CD14-positive monocyte (primary cell): Measurements from ENCODE around the gene CCNY. TPM values are rescaled to one million over a fixed set of nuclear protein-coding genes. Genes with fewer than 3 reads are reported as not detected.

Source experiments
- DNase-seq, 3 donors: peaks; one replicate each; pipeline ENCODE4 v3.0.0-alpha.2; 2011 to 2022
- H2AFZ ChIP-seq: 2 replicates; pipeline ENCODE4 v1.6.0; 2012; ENCODE audit warnings: mild to moderate bottlenecking, low read depth, low read length, inconsistent platforms; ENCODE audit not compliant: insufficient read depth, poor library complexity, severe bottlenecking
- H3K27ac ChIP-seq, 2 donors: 1 replicate in 1 of 2; 2 replicates in 1 of 2; pipeline ENCODE4 v1.5.1; 2012 to 2013; ENCODE audit warnings: low read length in 2 of 2, control low read depth in 1 of 2, inconsistent platforms in 1 of 2, low read depth in 1 of 2, mild to moderate bottlenecking in 1 of 2
- H3K27me3 ChIP-seq, 2 donors: one replicate each; pipeline versions ENCODE4 v1.6.0 to v1.6.1; 2011 to 2013; ENCODE audit warnings: low read length in 2 of 2; ENCODE audit not compliant: control insufficient read depth in 2 of 2, insufficient read depth in 2 of 2
- H3K36me3 ChIP-seq, 2 donors: replicated peaks in 1 of 2; 1 replicate in 1 of 2; 2 replicates in 1 of 2; pipeline versions ENCODE4 v1.5.1 to v1.6.1; 2012 to 2013; ENCODE audit warnings: low read length in 2 of 2, control low read depth in 1 of 2, inconsistent platforms in 1 of 2, mild to moderate bottlenecking in 1 of 2; ENCODE audit not compliant: insufficient read depth in 2 of 2, control insufficient read depth in 1 of 2
- H3K4me1 ChIP-seq, 2 donors: 1 replicate in 1 of 2; 2 replicates in 1 of 2; pipeline versions ENCODE4 v1.5.1 to v1.6.1; 2012 to 2013; ENCODE audit warnings: low read length in 2 of 2, control low read depth in 1 of 2, inconsistent platforms in 1 of 2, mild to moderate bottlenecking in 1 of 2, moderate library complexity in 1 of 2; ENCODE audit not compliant: insufficient read depth in 2 of 2, control insufficient read depth in 1 of 2
- H3K4me2 ChIP-seq: replicated peaks from 2 replicates; pipeline ENCODE3; 2012; ENCODE audit warnings: low read length, moderate library complexity, mild to moderate bottlenecking; ENCODE audit not compliant: poor library complexity, severe bottlenecking; ENCODE audit errors: extremely low read depth
- H3K4me3 ChIP-seq, 3 experiments: fragments of 200-600 bp in 1 of 3; sonication (generic) in 1 of 3; replicated peaks in 1 of 3; 1 replicate in 2 of 3; 2 replicates in 1 of 3; pipeline ENCODE4 v1.5.1; 2011 to 2013; ENCODE audit warnings: low read length in 3 of 3, mild to moderate bottlenecking in 3 of 3, control low read depth in 2 of 3, low read depth in 2 of 3, inconsistent platforms in 1 of 3, moderate library complexity in 1 of 3
- H3K79me2 ChIP-seq: 2 replicates; pipeline ENCODE4 v1.6.0; 2012; ENCODE audit warnings: mild to moderate bottlenecking, control low read depth, inconsistent platforms, low read length, moderate library complexity; ENCODE audit not compliant: insufficient read depth
- H3K9ac ChIP-seq: 2 replicates; pipeline ENCODE4 v1.6.0; 2017; ENCODE audit warnings: low read length, mild to moderate bottlenecking; ENCODE audit not compliant: insufficient read depth, poor library complexity, severe bottlenecking
- H3K9me3 ChIP-seq, 2 donors: replicated peaks in 1 of 2; 1 replicate in 1 of 2; 2 replicates in 1 of 2; pipeline versions ENCODE4 v1.5.1 to v1.6.1; 2012 to 2013; ENCODE audit warnings: low read length in 2 of 2, control low read depth in 1 of 2; ENCODE audit not compliant: control insufficient read depth in 1 of 2, insufficient read depth in 1 of 2
- H4K20me1 ChIP-seq: 2 replicates; pipeline ENCODE4 v1.6.0; 2012; ENCODE audit warnings: mild to moderate bottlenecking, low read length, control low read depth, moderate library complexity; ENCODE audit not compliant: insufficient read depth
- H3K27ac Mint-ChIP-seq, 7 donors: one replicate each; pipeline ENCODE4 v1.8.0; 2020; ENCODE audit warnings: mild to moderate bottlenecking in 7 of 7, mixed read lengths in 7 of 7, moderate library complexity in 6 of 7, inconsistent platforms in 2 of 7
- H3K27me3 Mint-ChIP-seq, 3 donors: one replicate each; pipeline ENCODE4 v1.8.0; 2021 to 2022; ENCODE audit warnings: low read depth in 3 of 3, mild to moderate bottlenecking in 3 of 3, mixed read lengths in 3 of 3, moderate library complexity in 3 of 3, inconsistent platforms in 1 of 3
- H3K36me3 Mint-ChIP-seq, 2 donors: one replicate each; pipeline ENCODE4 v1.8.0; 2020; ENCODE audit warnings: mixed read lengths in 2 of 2, inconsistent platforms in 1 of 2, mild to moderate bottlenecking in 1 of 2
- H3K4me1 Mint-ChIP-seq: one replicate; pipeline ENCODE4 v1.8.0; 2020; ENCODE audit warnings: mild to moderate bottlenecking, mixed read lengths
- H3K4me3 Mint-ChIP-seq, 2 donors: one replicate each; pipeline ENCODE4 v1.8.0; 2020; ENCODE audit warnings: mild to moderate bottlenecking in 2 of 2, mixed read lengths in 2 of 2, moderate library complexity in 1 of 2
- H3K9me3 Mint-ChIP-seq, 7 donors: one replicate each; pipeline ENCODE4 v1.8.0; 2020 to 2022; ENCODE audit warnings: mixed read lengths in 7 of 7, mild to moderate bottlenecking in 6 of 7, moderate library complexity in 6 of 7, inconsistent platforms in 2 of 7
- CTCF ChIP-seq: fragments of 200-600 bp; IDR thresholded peaks from one replicate; pipeline ENCODE4 v1.8.0; 2022; ENCODE audit warnings: antibody characterized with exemption, mild to moderate bottlenecking
- WGBS: methylation state at CpG from one replicate; pipeline ENCODE4 v1.1.5; 2013; ENCODE audit warnings: missing lambda C conversion rate; ENCODE audit not compliant: insufficient coverage; 5-methylcytosine and 5-hydroxymethylcytosine counted together
- intact Hi-C, 2 donors: fragments of 100-400 bp; cut with micrococcal nuclease; formaldehyde crosslinking; loops; one replicate each; pipeline versions ENCODE4 v1.15.0 to v1.15.1; 2023
- polyA plus RNA-seq, 3 donors: library from polyadenylated mRNA; depleted of rRNA in 1 of 3; unstranded in 2 of 3; stranded (reverse) in 1 of 3; fragments of 300-500 nt in 2 of 3; fragments of >200 nt in 1 of 3; fragmentation: Illumina TruSeq in 2 of 3; gene quantifications; 1 replicate in 2 of 3; 2 replicates in 1 of 3; pipeline ENCODE4 v1.2.3, GENCODE V29; 2012 to 2021

Gene CCNY
- polyA plus RNA-seq, 3 donors: 39.9 to 116 (median 64.8) TPM

DNA sequence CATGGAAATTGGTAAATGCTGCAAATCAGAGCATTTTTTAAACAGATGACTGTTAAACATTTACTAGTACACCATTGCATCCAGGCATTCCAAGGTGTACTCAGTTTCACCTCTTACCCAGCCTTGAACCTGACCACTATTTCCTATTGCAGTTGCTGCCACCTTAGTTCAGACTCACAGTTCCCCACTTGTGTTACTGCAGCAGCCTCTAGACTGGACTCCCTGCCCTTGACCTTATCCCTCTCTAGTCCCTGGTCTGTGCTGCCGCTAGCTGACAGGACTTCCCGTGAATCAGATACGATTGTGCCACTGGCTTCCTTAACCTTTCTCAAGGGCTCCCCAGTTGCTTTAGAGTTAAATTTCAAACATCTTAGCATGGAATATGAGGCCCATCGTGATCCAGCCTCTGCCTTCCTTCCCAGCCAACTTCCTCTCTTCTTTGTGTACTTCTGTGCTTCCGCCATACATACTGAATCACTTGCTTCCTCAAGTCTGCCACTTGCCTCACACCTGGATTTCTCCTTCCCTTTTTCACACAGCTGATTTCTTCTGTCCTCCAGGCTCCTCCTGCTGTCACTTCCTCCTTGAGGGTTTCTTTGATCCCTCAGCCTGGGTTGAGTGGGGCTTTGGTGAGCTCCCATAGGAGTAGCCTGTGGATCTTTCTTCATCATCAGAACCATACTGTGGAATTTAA lies 150.1 kb downstream of the CCNY start:
- Histone ChIP-seq H4K20me1 (peaks cover 56% of the 10 kb centered on the region), H3K4me1 (peaks cover 32 to 33% of the 10 kb centered on the region in 2 donors), H3K27me3 (no peaks in the 10 kb centered on the region), H3K9ac (no peak overlapping the region), H2AFZ (no peak overlapping the region), H3K36me3 (peaks cover 17 to 31% of the 10 kb centered on the region in 2 donors), H3K9me3 (no peaks in the 10 kb centered on the region), H3K79me2 (peaks cover 66% of the 10 kb centered on the region), H3K4me3 (peak overlapping the region in 1 of 3 experiments; percentile 51), H3K4me2 (peak overlapping the region; percentile 44), H3K27ac (peak overlapping the region; percentile 59 to 76)
- Mint-ChIP-seq H3K9me3 (peaks cover 0 to 3% (median 0%) of the 10 kb centered on the region in 7 donors), H3K27ac (peak overlapping the region; percentile 75 to 94 (median 89)), H3K4me1 (peaks cover 42% of the 10 kb centered on the region), H3K36me3 (peaks cover 43 to 44% of the 10 kb centered on the region in 2 donors), H3K27me3 (peaks cover 0 to 2% (median 0%) of the 10 kb centered on the region in 3 donors), H3K4me3 (peak overlapping the region in 1 of 2 donors; percentile 61)
- TF ChIP-seq CTCF: no peak
- 49% methylated on average over 5 of the region's 5 CpGs for WGBS
- intact Hi-C loops: no loop called here
- peak; percentile 70 to 87 (median 80) for DNase-seq

DNA sequence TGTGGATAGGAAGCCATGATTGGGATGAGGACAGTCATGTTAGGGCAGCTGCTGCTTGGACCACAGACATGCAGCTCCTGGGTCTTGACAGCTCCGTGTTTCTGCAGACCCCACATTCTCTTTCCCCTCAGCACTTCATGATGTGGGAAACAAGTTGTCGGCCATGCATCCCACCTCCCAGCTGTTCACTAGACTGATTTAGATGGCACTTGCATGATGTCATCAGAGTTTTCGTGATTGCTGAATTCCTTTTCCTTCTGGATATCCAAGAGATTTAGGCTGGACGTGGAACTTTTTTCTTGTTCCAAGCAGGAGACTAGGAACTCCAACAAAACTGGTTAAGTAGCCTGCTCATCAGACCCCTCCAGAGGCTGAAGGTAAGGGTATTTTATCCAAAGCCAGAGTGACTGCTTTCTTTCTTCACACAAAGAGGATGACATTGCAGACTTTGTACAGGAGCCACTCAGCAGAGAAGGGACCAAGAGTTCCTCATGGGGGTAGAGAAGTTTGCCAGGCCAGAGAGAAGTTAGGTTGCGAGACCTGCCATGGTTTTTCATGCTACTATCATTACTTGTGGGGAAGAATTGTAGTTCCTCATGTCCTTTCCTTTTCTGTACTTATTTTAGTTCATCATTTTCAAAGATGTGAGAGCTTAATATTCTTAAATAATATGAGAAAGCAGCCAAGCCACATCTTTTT lies 151.2 kb downstream of the CCNY start:
- intact Hi-C loops: no loop called here
- H3K36me3 Mint-ChIP-seq: peaks cover 49 to 52% of the 10 kb centered on the region in 2 donors
- no peak for TF ChIP-seq CTCF
- Histone ChIP-seq H3K9me3 (no peaks in the 10 kb centered on the region), H3K4me2 (peak overlapping the region; percentile 44), H3K4me3 (peak overlapping the region in 1 of 3 experiments; percentile 51), H3K27me3 (no peaks in the 10 kb centered on the region), H4K20me1 (peaks cover 53% of the 10 kb centered on the region), H3K9ac (no peak overlapping the region), H2AFZ (no peak overlapping the region), H3K27ac (peak overlapping the region; percentile 59 to 76), H3K79me2 (peaks cover 65% of the 10 kb centered on the region), H3K36me3 (peaks cover 20 to 31% of the 10 kb centered on the region in 2 donors), H3K4me1 (peaks cover 32 to 33% of the 10 kb centered on the region in 2 donors)
- H3K4me3 Mint-ChIP-seq: no peak overlapping the region
- WGBS: 96% methylated on average over 2 of the region's 5 CpGs
- peak overlapping the region; percentile 75 to 94 (median 88) for H3K27ac Mint-ChIP-seq
- peaks cover 0 to 2% (median 0%) of the 10 kb centered on the region in 3 donors for H3K27me3 Mint-ChIP-seq
- peaks cover 38% of the 10 kb centered on the region for H3K4me1 Mint-ChIP-seq
- H3K9me3 Mint-ChIP-seq: peaks cover 0 to 3% (median 0%) of the 10 kb centered on the region in 7 donors
- peak; percentile 53 to 60 (median 55) for DNase-seq
